IMR-90 (cell line): Measurements from ENCODE around the gene CRAMP1. TPM values are rescaled to one million over a fixed set of nuclear protein-coding genes. Genes with fewer than 3 reads are reported as not detected.

Experiments used
- CTCF ChIP-seq: conservative IDR thresholded peaks from 2 replicates; pipeline ENCODE4 v1.5.1; 2012; ENCODE audit warnings: mild to moderate bottlenecking, low read depth, low read length, improper control_type of control experiment
- polyA plus RNA-seq, 3 experiments: library from polyadenylated mRNA; depleted of rRNA; stranded (reverse); fragments of >200 nt; gene quantifications; 2 replicates each; pipeline ENCODE4 v1.2.3, GENCODE V29; 2012; ENCODE audit warnings: low replicate concordance in 1 of 3
- total RNA-seq: library from RNA; depleted of rRNA; stranded (reverse); fragments of >200 nt; gene quantifications from 2 replicates; pipeline ENCODE4 v1.2.3, GENCODE V29; 2012

Gene CRAMP1
- total and polyA plus RNA-seq, 2 of the 4 experiments (the other 2 are of a cell fraction) = 3.2 to 12.0 TPM

GRCh38 chr16:1655909-1656807 is 44.0 kb downstream of the CRAMP1 start (continued):
- no peak for TF ChIP-seq CTCF
